ENCODE measurements around the gene MPHOSPH9. TPM values are rescaled to one million over a fixed set of nuclear protein-coding genes. Genes with fewer than 3 reads are reported as not detected.

MPHOSPH9 gene
- total RNA-seq, 1 experiment from 2014 or later = 44.9 TPM

GRCh38 chr12:123267991-123268843 is 35.3 kb upstream of the MPHOSPH9 start:
- Histone ChIP-seq H3K36me3 (ENCODE audit: control insufficient read depth in 1 of 2, insufficient read depth in 2 of 2, low read length in 2 of 2) (peaks cover 7 to 17% of the 10 kb centered on the region in 2 experiments; a peak in 3 of 4 replicates), H3K27ac (ENCODE audit: low read depth, low read length) (no peak overlapping the region; the same call in 1 of the 2 replicates), H4K20me1 (ENCODE audit: insufficient read depth) (no peaks in the 10 kb centered on the region), H3K27me3 (ENCODE audit: insufficient read depth, low read length) (no peaks in the 10 kb centered on the region), H2AFZ (ENCODE audit: low read depth, low read length, poor library complexity, severe bottlenecking) (no peak overlapping the region), H3K4me1 (ENCODE audit: control insufficient read depth in 1 of 2, insufficient read depth in 2 of 2, low read length in 2 of 2) (peaks cover 6 to 19% of the 10 kb centered on the region in 2 experiments; a peak in 3 of 4 replicates), H3K79me2 (ENCODE audit: insufficient read depth, low read length) (peaks cover 57% of the 10 kb centered on the region), H3K4me2 (ENCODE audit: low read length) (no peak overlapping the region), H3K9me3 (ENCODE audit: control insufficient read depth in 1 of 2, insufficient read depth in 1 of 2, low read depth in 1 of 2, low read length in 2 of 2) (no peaks in the 10 kb centered on the region), H3K4me3 (replicated peaks in 1 of 2; ENCODE audit: low read depth in 1 of 2, low read length in 2 of 2) (no peak overlapping the region), H3K9me2 (ENCODE audit: insufficient read depth) (no peaks in the 10 kb centered on the region), H3K9ac (ENCODE audit: low read length) (no peak overlapping the region)
- no TSS peak for BruUV-seq (replicated peaks)
- TF ChIP-seq FOSL1 (IDR thresholded peaks at IDR 0.05; ENCODE audit: low read depth) (no peak), CTCF (IDR thresholded peaks at IDR 0.05 in 2 of 3, conservative IDR thresholded peaks at IDR 0.05 in 1 of 3; ENCODE audit: borderline replicate concordance in 1 of 3, insufficient read depth in 1 of 3, low read depth in 2 of 3, low read length in 2 of 3) (no peak), SIN3A (IDR thresholded peaks at IDR 0.05; ENCODE audit: low read depth) (no peak), ZNF274 (IDR thresholded peaks at IDR 0.05; ENCODE audit: low read depth, low read length) (no peak), YY1 (IDR thresholded peaks at IDR 0.05; ENCODE audit: extremely low read depth, insufficient replicate concordance, low read depth, low read length) (no peak), ELF1 (IDR thresholded peaks at IDR 0.05; ENCODE audit: borderline replicate concordance, low read depth) (no peak), POLR2A (IDR thresholded peaks at IDR 0.05; ENCODE audit: borderline replicate concordance, extremely low read depth, insufficient read depth, insufficient read length) (no peak), TCF7L2 (IDR thresholded peaks at IDR 0.05; ENCODE audit: borderline replicate concordance, extremely low read depth, insufficient read depth, insufficient read length) (no peak), JUND (IDR thresholded peaks at IDR 0.05) (no peak), MAX (IDR thresholded peaks at IDR 0.05) (no peak), EZH2phosphoT487 (IDR thresholded peaks at IDR 0.05; ENCODE audit: borderline replicate concordance) (no peak), EGR1 (IDR thresholded peaks at IDR 0.05; ENCODE audit: low read depth) (no peak)
- intact Hi-C loops (cut with micrococcal nuclease) = no loop called here
- RAD21 ChIA-PET (ENCODE audit: low non-redundant PET in 1 of 2, low total read pairs in 2 of 2, uncharacterized antibody in 2 of 2, unreplicated experiment in 2 of 2) = interaction anchor here in 1 of 2 experiments (0.7 kb wide), 1 partner anchor 1251 kb away, joined by 3 read pairs; no protein-coding TSS in a partner anchor
- no peak for ATAC-seq
- DNase-seq (ENCODE audit: low read depth, low spot score) = no peak
- CTCF ChIA-PET = no interaction called here
- POLR2A ChIA-PET = no interaction called here

All from HCT116 (cell line).